Measurements from ENCODE around the gene BRAF.
A peak's percentile ranks its signal among the peaks of the same experiment; 100 is the strongest.

Gene BRAF

DNA sequence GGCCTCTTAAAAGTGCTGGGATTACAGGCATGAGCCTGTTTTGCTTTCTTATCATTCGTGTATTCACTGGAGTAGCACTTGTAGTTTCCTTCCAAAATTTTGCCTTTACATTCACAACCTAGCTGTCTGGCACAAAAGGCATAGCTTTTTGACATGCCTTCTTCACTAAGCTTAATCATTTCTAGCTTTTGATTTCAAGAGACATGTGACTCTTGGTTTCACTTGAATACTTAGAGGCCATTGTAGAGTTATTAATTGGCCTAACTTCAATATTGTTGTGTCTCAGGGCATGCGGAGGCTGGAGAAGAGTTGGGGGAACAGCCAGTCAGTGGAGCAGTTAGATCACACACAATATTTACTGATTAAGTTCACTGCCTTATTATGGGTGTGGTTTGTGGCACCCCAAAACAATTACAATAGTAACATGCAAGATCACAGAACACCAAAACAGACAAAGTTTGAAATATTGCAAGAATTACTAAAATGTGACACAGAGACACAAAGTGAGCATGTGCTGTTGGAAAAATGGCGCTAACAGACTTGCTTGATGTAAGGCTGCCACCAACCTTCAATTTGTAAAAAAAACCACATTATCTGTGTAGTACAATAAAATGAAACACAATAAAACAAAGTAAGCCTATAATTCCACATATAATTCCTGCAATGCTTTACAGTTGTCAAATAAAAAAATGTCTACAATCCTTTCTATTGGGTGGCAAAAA lies 43.1 kb downstream of the BRAF start:
- DNase-seq, result no peak
- TF ChIP-seq GATA1 (IDR thresholded peaks at IDR 0.05; ENCODE audit: low read depth, low read length), result no peak
- TF ChIP-seq POLR2A (IDR thresholded peaks at IDR 0.05; ENCODE audit: low read length), result no peak

DNA sequence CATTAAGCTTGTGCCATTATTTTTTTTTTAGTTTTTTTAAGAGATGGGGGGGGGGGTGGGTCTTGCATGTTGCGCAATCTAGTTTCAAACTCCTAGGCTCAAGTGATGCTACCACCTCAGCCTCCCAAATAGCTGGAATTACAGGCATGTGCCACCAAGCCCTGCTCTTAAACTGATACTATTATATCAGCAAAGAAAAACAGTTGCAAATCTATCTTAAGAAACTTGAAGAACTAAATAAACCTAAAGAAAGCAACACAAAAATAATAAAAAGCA lies 47.5 kb downstream of the BRAF start:
- no peak for DNase-seq
- TF ChIP-seq POLR2A (IDR thresholded peaks at IDR 0.05; ENCODE audit: low read length), result no peak
- TF ChIP-seq GATA1 (IDR thresholded peaks at IDR 0.05; ENCODE audit: low read depth, low read length), result no peak

DNA sequence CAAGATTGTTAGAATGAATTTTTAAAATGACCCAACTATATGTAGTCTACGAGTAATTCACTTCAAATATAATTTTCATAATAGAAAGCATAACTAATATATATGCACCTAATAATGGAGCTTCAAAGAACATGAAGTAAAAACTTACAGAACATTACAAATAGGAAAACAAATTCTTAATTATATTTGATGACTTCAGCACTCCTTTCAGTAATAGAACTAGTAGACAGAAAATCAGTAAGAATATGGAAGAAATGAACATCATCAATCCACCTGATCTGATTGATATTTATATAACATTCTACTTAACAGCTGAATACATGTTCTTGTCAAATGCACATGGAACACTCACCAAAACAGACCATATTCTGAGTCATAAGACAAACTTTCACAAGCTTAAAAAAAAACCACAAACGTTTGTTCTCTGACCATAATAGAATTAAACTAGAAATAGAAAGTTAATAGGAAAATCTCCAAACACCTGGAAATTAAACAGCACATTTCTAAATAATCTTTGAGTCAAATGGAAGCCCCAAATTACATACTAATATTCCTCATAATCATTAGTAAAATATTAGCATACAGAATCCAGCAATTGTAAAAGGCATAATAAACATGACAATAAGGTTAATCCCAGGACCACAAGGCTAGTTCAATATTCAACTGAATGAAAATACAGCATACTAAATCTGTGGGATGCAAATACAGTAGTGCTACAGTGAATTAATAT lies 48.0 kb downstream of the BRAF start:
- DNase-seq, result no peak

GRCh38 chr7:140873434-140873833 lies 51.3 kb downstream of the BRAF start:
- no peak for DNase-seq
- TF ChIP-seq POLR2A (IDR thresholded peaks at IDR 0.05; ENCODE audit: low read length), result no peak
- TF ChIP-seq GATA1 (IDR thresholded peaks at IDR 0.05; ENCODE audit: low read depth, low read length), result no peak

More for the DNA sequence above, 48.0 kb downstream of the BRAF start:
- no peak for TF ChIP-seq POLR2A (IDR thresholded peaks at IDR 0.05; ENCODE audit: low read length)
- TF ChIP-seq GATA1 (IDR thresholded peaks at IDR 0.05; ENCODE audit: low read depth, low read length), result no peak

DNA sequence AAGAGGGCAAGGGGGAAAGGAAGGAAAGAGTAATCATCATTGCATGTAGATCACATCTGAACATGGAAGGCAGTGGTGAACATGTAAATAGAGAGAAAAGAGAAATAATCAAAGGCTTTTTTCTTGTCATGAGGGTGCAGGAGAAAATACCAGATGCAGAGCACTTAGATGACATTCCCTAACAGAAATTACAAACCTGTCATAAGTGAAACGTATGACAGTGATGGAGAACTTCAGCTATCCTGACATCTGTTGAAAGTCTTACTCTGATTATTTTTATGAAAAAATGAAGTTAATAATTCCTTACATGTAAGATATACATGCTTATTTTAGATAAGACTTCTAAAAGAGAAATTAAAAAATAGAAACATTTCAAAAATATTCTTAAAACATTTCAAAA lies 54.7 kb downstream of the BRAF start:
- DNase-seq, result no peak
- no peak for TF ChIP-seq GATA1 (IDR thresholded peaks at IDR 0.05; ENCODE audit: low read depth, low read length)
- no peak for TF ChIP-seq POLR2A (IDR thresholded peaks at IDR 0.05; ENCODE audit: low read length)

DNA sequence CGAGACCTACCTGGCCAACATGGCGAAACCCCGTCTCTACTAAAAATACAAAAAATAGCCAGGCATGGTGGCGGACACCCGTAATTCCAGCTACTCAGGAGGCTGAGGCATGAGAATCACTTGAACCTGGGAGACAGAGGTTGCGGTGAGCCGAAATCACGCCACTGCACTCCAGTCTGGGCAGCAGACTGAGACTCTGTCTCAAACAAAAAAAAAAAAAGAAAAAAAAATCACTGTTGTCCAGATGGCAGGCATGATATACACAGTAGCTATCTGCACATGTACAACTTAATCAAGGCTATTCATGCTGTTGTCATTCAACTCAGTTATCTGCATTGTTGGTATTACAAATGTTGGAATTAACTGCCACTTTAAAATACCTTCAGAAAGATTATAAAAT lies 55.3 kb downstream of the BRAF start:
- no peak for TF ChIP-seq GATA1 (IDR thresholded peaks at IDR 0.05; ENCODE audit: low read depth, low read length)
- TF ChIP-seq POLR2A (IDR thresholded peaks at IDR 0.05; ENCODE audit: low read length), result no peak
- DNase-seq, result peak in 1 of 2 experiments; percentile 27

DNA sequence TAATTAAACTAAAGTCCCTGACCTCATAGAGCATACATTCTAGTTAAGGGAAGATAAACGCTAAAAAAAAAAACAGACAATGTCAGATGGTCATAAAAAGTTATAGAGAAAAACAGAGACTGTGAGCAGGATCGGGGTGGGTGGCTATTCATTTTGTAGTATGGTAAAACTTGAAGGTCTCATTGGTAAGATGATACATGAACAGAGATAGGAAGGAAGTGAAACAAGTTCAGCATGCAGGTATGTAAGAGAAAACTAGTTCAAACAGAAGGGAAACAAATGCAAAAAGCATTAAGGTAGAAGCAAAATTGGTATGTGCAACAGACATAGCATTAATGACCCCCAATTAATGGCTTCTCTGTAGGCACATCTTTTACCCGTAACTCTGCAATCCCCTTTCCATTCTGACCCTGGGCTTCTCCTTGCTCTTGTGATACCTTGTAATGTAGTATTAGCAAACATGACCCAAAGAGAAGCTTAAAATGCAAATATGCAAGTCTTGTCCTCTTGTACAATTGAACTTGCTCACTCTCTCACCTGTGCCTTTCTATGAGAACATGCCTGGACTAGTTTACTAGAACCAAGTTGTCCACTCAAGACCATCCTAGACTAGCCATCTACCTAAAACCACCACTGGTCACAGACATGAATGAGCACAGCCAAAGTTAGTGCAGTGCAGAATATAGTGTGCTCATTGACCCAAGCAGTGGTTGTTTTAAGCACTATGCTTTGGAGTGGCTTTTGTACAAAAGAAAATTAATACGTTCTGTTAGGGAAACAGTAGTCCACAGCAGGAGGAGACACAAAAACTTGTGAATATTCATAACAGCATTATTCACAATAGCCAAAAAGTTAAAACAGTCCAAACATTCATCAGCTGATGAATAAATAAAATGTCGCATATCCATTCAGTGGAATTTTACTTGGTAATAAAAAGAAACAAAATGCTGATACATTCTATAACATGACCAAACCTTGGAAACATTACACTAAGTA lies 57.0 kb downstream of the BRAF start:
- DNase-seq, result no peak
- no peak for TF ChIP-seq GATA1 (IDR thresholded peaks at IDR 0.05; ENCODE audit: low read depth, low read length)
- TF ChIP-seq POLR2A (IDR thresholded peaks at IDR 0.05; ENCODE audit: low read length), result no peak

DNA sequence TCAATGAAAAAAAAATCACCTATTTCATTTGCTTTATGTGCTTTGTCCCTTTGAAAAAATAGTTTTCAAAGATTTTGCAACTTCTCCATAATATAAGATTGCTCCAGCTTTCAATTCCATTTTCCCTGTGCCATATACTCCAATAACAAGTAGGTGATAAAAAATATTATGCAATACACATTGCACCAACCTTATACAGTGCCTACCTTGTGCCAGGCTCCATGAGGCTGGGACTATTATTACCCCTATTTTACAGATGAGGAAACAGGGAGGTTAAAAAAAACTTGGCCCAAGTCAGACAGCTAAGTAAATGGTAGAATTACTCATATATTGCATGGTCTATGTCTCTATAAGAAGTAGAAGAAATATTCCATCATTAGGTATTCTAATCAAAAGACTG lies 57.8 kb downstream of the BRAF start:
- DNase-seq, result no peak
- TF ChIP-seq POLR2A (IDR thresholded peaks at IDR 0.05; ENCODE audit: low read length) (no peak), GATA1 (IDR thresholded peaks at IDR 0.05; ENCODE audit: low read depth, low read length) (no peak)

DNA sequence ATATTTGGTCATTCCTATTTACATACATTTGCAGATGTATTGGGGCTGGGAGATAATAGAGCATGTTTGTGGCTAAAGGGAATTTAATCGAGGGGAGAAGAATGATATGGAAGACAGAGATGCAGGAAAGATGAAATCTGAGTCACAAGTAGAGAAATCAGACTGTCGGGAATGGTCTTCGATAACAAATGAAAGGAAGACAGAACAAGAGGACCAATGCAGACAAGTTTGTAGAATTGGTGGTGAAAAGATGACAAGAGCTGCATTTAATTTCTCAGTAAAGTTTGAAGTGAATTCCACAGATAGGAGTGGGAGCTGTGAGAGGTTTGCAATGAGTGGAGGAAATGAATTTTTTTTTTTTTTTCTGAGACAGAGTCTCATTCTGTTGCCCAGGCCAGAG lies 60.0 kb downstream of the BRAF start:
- no peak for DNase-seq
- TF ChIP-seq POLR2A (IDR thresholded peaks at IDR 0.05; ENCODE audit: low read length) (no peak), GATA1 (IDR thresholded peaks at IDR 0.05; ENCODE audit: low read depth, low read length) (no peak)

DNA sequence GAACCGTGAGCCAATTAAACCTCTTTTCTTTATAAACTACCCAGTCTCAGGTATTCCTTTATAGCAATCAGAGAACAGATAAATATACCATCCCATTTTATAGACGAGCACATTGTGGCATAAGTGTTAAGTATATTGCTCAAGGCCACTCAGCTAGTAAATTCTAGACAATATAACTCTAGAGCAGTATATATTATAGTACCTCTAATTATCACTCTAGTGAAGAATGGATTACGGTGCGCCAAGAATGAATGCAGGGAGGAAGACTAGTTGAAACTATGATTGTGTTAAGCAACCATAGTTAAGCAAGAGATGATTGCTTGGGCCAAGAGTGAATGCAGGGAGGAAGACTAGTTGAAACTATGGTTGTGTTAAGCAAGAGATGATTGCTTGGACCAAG lies 60.9 kb downstream of the BRAF start:
- DNase-seq, result no peak
- TF ChIP-seq POLR2A (IDR thresholded peaks at IDR 0.05; ENCODE audit: low read length), result no peak
- no peak for TF ChIP-seq GATA1 (IDR thresholded peaks at IDR 0.05; ENCODE audit: low read depth, low read length)

GRCh38 chr7:140863184-140863583 lies 61.5 kb downstream of the BRAF start:
- TF ChIP-seq POLR2A (IDR thresholded peaks at IDR 0.05; ENCODE audit: low read length) (no peak), GATA1 (IDR thresholded peaks at IDR 0.05; ENCODE audit: low read depth, low read length) (no peak)
- peak; percentile 11 to 18 for DNase-seq

DNA sequence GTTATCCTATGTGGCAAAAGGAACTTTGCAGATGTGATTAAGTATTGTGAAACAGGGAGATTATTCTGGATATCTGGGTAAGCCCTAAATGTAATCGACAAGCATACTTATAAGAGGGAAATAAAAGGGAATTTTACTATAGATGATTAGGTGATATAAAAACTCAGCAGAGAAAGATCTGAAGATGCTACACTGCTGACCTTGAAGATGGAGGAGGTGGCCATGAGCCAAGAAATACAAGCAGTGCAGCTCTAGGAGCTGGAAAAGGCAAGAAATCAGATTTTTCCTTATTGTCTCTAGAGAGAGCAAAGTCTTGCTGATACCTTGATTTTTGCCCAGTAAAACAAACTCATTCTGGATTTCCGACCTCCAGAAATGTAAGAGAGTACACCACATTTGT lies 67.7 kb downstream of the BRAF start:
- TF ChIP-seq POLR2A (IDR thresholded peaks at IDR 0.05; ENCODE audit: low read length) (no peak), GATA1 (IDR thresholded peaks at IDR 0.05; ENCODE audit: low read depth, low read length) (no peak)
- no peak for DNase-seq

- peak; percentile 6 to 55 for DNase-seq
These were observed 83.5 kb downstream of the BRAF start for GRCh38 chr7:140841166-140841715.

DNA sequence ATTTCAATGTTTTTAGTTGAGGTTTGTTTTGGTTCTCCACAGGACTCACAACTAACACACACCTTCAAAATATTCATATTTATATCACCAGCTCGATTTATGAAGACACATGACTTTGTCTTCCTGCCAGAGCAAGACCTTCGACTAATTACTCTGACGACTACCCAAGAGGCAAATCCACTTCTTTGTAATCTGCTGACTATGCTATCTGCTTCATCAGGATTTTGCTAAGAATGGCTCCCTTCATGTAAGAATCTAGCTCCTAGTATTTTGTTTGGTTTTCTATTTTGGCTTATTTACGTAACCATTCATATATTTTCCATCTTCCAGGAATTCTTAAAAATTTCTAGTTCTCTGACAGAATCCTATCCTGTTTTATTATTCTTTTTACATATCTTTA lies 93.0 kb downstream of the BRAF start:
- no peak for DNase-seq
- no peak for TF ChIP-seq POLR2A (IDR thresholded peaks at IDR 0.05; ENCODE audit: low read length)
- TF ChIP-seq GATA1 (IDR thresholded peaks at IDR 0.05; ENCODE audit: low read depth, low read length), result no peak

More at GRCh38 chr7:140841166-140841715, 83.5 kb downstream of the BRAF start:
- no peak for TF ChIP-seq POLR2A (IDR thresholded peaks at IDR 0.05; ENCODE audit: low read length)
- no peak for TF ChIP-seq GATA1 (IDR thresholded peaks at IDR 0.05; ENCODE audit: low read depth, low read length)

Measured in erythroblast (primary cell).